PC-9 (cell line): ENCODE measurements around the gene DNAI4.

Source experiments
- CTCF ChIP-seq: fragments of 200-600 bp; sonication (generic); conservative IDR thresholded peaks from 2 replicates; pipeline ENCODE4 v1.6.1; 2017; ENCODE audit warnings: mixed run types, antibody characterized with exemption, mild to moderate bottlenecking, moderate library complexity
- EZH2 ChIP-seq: fragments of 200-600 bp; sonication (generic); IDR thresholded peaks from 2 replicates; pipeline ENCODE4 v1.8.0; 2017; ENCODE audit warnings: antibody characterized with exemption, low read depth

- TF ChIP-seq CTCF (no peak), EZH2 (no peak)
These were observed 146.4 kb downstream of the DNAI4 start for GRCh38 chr1:66778266-66778665.
